ENCODE measurements around the gene RPRD1B. TPM values are rescaled to one million over a fixed set of nuclear protein-coding genes. Genes with fewer than 3 reads are reported as not detected.
A peak's percentile ranks its signal among the peaks of the same experiment; 100 is the strongest.

RPRD1B gene
- total RNA-seq, 1 experiment from 2014 or later: 112 TPM

- Mint-ChIP-seq H3K27ac (ENCODE audit: unreplicated experiment) (no peak overlapping the region), H3K9me3 (ENCODE audit: unreplicated experiment) (no peaks in the 10 kb centered on the region), H3K36me3 (ENCODE audit: insufficient read depth, unreplicated experiment) (peaks cover 39% of the 10 kb centered on the region), H3K4me3 (ENCODE audit: unreplicated experiment) (no peak overlapping the region), H3K27me3 (ENCODE audit: insufficient read depth, unreplicated experiment) (no peaks in the 10 kb centered on the region), H3K4me1 (ENCODE audit: low read depth, unreplicated experiment) (peaks cover 33% of the 10 kb centered on the region)
- no peaks in the 10 kb centered on the region for H3K9me3 ChIP-seq
- ChIA-PET CTCF (interaction anchor here (1.0 to 1.5 kb wide), 2 partner anchors 9 to 47 kb away, joined by 3 read pairs; partner anchors contain the start of genes RPRD1B and TTI1), POLR2A (interaction anchor here (0.7 kb wide), 1 partner anchor 47 kb away, joined by 4 read pairs; the partner anchor contains the start of gene TTI1)
- BruUV-seq (replicated peaks): no TSS peak
- peaks cover 6% of the 10 kb centered on the region for H3K36me3 ChIP-seq (ENCODE audit: control insufficient read depth, insufficient read depth, low read length)
- DNase-seq: peak in 1 of 2 experiments; percentile 16
- H3K27me3 ChIP-seq (replicated peaks; ENCODE audit: control insufficient read depth, insufficient read depth, low read length): no peaks in the 10 kb centered on the region
- TF ChIP-seq, protein P1, sequence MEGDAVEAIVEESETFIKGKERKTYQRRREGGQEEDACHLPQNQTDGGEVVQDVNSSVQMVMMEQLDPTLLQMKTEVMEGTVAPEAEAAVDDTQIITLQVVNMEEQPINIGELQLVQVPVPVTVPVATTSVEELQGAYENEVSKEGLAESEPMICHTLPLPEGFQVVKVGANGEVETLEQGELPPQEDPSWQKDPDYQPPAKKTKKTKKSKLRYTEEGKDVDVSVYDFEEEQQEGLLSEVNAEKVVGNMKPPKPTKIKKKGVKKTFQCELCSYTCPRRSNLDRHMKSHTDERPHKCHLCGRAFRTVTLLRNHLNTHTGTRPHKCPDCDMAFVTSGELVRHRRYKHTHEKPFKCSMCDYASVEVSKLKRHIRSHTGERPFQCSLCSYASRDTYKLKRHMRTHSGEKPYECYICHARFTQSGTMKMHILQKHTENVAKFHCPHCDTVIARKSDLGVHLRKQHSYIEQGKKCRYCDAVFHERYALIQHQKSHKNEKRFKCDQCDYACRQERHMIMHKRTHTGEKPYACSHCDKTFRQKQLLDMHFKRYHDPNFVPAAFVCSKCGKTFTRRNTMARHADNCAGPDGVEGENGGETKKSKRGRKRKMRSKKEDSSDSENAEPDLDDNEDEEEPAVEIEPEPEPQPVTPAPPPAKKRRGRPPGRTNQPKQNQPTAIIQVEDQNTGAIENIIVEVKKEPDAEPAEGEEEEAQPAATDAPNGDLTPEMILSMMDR (IDR thresholded peaks at IDR 0.05; ENCODE audit: insufficient read depth in 1 of 2, low read depth in 1 of 2, low read length in 1 of 2, severe bottlenecking in 1 of 2, unreplicated experiment in 1 of 2): no peak
- H3K4me1 ChIP-seq: peaks cover 42% of the 10 kb centered on the region
- no peak overlapping the region for H3K4me3 ChIP-seq (ENCODE audit: low read depth, low read length)
- intact Hi-C loops (cut with micrococcal nuclease; ENCODE audit: unreplicated experiment): loop anchor here (10.0 kb wide), 1 partner anchor 411 kb away; no protein-coding TSS in a partner anchor
These were observed 47.3 kb upstream of the RPRD1B start for GRCh38 chr20:37986044-37986858.

DNA sequence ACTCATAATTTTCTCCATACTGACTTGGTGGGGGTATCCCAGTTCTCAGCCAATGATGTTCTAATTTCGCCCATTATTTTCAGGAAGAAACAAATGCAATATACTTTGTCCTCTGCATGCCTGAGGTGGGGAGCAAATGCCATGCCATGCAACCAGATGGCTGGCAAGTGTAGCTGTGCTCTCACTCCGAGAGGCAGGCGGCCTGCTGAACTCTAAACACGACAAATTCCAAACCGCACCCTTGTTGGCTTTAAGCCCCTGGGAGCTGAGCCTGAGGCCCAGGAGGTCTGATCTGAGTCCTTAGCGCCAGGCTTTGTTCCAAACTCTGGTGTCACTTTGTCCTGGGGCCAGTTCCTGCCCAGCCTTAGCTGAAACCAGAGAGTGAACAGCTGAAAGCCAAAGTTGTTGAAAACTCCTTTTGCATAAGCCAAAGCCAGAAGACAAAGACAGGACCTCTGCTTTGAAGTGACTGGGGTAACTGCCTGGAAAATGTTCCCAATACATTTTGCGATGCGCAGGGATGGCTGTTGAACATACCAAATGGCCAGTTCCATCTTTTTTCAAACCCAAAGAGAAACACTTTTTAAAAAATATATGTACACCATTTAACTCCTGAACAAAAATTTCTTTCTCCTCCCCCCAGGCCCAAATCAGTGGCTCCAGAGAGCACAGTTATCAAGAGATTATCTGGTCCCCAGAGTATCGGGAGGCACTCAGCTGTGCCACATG is 46.5 kb upstream of the RPRD1B start:
- no peak overlapping the region for H3K4me3 Mint-ChIP-seq (ENCODE audit: unreplicated experiment)
- CTCF ChIA-PET: interaction anchor here (0.7 to 1.5 kb wide), 4 partner anchors 8 to 426 kb away, joined by 3 read pairs; partner anchors contain the start of genes RPRD1B and TTI1

More for the DNA sequence above, 46.5 kb upstream of the RPRD1B start:
- Mint-ChIP-seq H3K27ac (ENCODE audit: unreplicated experiment) (peak overlapping the region; percentile 50), H3K4me1 (ENCODE audit: low read depth, unreplicated experiment) (peaks cover 33% of the 10 kb centered on the region), H3K27me3 (ENCODE audit: insufficient read depth, unreplicated experiment) (no peaks in the 10 kb centered on the region), H3K9me3 (ENCODE audit: unreplicated experiment) (no peaks in the 10 kb centered on the region), H3K36me3 (ENCODE audit: insufficient read depth, unreplicated experiment) (peaks cover 31% of the 10 kb centered on the region)
- H3K27me3 ChIP-seq (replicated peaks; ENCODE audit: control insufficient read depth, insufficient read depth, low read length): no peaks in the 10 kb centered on the region
- DNase-seq: peak; percentile 59 to 83
- peaks cover 47% of the 10 kb centered on the region for H3K4me1 ChIP-seq
- intact Hi-C loops (cut with micrococcal nuclease; ENCODE audit: unreplicated experiment): loop anchor here (10.0 kb wide), 1 partner anchor 412 kb away; no protein-coding TSS in a partner anchor
- POLR2A ChIA-PET: no interaction called here
- H3K36me3 ChIP-seq (ENCODE audit: control insufficient read depth, insufficient read depth, low read length): peaks cover 8% of the 10 kb centered on the region
- no peak overlapping the region for H3K4me3 ChIP-seq (ENCODE audit: low read depth, low read length)
- TSS peak; percentile 57 for BruUV-seq (replicated peaks)
- H3K9me3 ChIP-seq: no peaks in the 10 kb centered on the region
- TF ChIP-seq, protein P1 (IDR thresholded peaks at IDR 0.05; ENCODE audit: insufficient read depth in 1 of 2, low read depth in 1 of 2, low read length in 1 of 2, severe bottlenecking in 1 of 2, unreplicated experiment in 1 of 2): no peak
